ENCODE data around the gene STK32C.

Gene STK32C

DNA sequence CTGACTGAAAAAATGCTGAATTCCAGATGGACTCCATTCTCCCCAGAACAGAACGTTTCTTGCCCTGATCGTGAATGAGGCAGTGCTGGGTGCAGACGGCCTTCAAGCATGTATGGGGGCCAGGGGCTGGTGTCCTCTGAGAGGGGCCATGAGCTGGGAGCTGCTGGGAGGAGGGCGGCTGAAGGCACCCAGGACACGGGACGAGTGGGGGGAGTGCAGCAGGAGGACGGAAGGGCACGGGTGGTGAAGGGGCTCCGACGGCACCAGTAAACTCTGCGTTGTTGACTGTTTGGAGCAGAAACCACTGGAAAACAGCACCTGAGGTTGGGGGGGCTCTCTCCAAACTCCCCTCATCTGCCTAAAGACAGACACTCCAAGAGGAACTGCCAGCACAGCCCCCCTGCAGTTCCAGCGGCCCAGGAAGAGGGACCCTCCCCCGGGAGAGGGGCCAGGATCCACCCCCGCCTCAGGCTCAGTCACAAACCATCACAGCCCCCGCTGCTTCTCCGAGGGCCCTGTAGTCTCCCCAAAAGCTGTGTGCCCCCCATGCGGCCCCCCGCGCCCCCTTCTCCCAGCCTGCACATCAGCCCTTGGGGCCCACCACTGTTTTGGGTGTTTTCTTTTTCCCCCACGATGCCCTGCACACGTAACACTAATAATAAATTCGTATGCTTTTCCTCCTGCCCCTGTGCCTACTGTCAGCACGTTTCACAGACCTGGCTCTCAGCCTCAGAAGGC is 65.5 kb downstream of the STK32C start:
- no peak for DNase-seq

DNA sequence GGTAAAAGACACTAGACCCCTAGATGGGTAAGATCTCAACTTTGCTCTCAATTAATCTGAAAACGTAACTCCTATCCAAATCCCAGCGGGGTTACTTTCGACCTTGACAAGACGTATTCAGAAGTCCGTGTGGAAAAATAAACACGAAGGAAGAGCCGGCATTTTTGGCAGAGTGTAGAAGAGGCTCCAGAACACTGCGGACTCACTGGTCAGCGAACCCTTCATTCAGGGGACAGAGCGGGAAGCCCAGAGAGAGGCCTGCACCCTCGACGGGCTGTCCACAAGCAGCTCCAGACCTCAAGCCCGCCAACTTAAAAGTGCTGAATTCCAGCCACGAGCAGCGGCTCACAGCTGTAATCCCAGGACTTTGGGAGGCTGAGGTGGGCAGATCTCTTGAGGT is 66.3 kb downstream of the STK32C start:
- DNase-seq: no peak

DNA sequence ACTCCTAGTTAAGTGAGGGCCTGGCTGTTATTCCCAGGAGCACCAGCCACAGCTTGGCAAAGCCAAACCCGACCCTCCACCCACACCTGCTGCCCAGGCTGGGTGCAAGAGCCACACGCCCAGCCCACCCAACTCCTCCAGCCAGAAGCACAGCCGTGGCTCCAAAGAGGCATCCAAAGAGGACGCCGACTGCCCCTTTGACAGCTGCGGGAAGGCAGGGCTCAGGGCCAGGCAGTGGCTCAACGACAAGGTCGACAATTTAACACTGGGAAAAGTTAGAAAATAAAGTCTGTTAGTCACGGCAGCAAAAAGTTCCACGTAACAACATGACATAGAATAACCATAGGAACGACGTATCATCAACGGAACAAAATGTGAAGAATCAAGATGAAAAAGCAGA is 66.7 kb downstream of the STK32C start:
- no peak for DNase-seq

DNA sequence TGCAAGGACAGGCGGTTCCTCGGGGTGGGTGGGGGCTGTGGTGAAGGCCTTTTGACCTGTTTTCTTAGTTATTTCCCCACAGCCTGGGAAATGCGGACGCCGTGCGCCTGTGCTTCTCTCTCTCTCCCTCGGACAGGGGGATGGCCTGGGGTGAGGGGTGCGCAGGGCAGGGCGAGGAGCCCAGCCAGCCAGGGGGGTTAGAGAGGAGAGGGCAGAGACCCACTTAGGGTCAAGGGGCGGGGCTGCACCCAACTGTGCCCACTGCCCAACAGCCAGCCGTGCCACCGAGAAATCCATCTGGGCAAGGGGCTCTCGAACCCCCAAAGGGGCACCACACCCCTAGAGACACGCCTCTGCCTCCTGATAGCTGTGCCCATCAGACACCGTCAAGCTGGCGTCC is 67.2 kb downstream of the STK32C start:
- DNase-seq: no peak

DNA sequence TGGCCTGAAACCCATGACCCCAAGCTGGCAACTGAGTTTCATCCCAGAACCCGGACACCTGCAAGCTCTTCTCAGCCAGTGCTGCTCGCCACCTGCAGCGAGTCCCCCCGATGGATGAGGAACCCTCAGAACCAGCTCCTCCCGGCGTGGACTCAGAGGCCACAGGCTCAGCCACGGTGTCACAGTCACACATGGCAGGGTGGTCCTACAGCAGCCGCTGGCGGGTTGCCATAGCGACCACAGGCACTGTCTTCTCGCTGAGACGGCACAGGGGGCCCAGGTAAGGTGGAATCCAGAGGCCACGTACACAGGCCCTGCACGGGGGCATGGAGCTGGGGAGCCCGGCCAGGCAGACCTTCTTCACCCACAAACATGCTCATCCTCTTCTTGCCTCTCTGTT is 67.6 kb downstream of the STK32C start:
- no peak for DNase-seq

DNA sequence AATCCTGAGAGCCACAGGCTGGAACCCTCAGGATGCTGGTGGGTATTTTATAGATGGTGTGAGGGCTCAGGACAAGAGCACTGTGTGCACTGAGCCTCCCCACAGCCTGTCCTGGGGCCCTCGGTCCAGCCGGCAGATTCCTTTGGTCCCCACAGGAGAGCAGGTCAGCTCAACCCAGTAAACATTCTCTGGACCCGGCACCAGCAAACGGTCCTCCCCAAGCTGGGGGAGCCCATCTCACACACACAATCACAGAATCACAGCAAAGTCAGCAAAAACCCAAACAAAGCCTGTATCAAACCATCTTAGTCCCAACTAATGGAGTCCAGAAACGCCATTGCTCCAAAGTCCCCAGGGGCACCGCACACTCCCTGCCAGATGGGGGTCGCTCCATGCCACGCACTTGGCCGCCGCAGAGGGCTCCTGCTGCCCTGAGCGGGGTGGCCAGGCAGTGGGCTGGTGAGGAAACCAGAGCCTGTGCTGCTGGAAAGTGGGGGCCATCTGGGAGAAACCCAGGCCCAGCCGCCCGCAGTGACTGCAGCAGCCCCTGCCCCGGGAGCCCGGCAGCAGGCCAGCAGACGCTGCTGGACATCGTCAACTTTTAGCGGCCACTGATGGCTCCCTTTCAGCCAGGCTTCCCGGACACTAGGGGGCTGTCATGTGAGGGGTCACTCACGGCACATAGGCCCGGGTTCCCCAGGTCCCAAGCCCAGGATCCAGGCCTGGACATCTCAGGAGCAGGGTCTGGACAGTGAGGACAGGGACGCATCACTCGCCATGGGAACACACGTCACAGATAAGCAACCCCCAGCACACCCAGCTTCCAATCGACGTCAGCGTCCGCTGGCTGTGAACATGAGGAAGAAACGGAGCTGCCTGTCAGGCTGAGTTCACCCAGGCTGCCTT is 68.4 kb downstream of the STK32C start:
- no peak for DNase-seq

DNA sequence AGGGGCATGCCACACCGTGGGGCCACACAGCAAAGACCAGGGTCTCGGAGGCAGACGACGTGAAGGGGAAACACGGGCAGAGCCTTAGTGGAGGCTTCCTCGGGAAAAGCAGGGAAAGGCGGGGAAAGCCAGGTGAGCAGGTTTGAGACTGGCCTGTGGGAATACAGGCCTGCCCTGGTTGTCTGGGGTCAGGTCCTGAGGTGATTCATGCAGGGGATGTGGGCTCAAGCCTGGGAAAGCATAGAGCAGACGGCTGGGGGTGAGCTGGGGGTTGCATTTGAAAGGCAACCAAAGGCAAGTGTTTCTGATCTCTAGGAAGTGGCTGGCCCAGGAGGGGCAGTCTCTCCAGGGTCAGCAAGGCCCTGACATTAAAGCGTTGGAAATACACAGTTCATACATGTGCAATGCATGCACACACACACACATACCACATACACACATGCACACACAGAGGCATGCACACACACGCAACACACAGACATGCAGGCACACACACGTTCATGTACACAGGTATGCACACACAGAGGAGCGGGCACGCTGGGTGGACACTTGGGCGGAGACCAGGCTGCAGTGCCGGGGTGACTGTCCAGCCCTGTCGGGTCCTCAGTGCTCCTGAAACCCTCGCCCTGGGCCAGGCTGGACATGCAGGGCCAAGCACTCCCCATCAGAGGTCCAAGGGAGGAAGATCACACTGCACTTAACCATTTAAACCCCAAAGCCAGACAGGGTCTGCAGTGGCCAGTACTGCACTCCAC is 69.2 kb downstream of the STK32C start:
- no peak for DNase-seq

DNA sequence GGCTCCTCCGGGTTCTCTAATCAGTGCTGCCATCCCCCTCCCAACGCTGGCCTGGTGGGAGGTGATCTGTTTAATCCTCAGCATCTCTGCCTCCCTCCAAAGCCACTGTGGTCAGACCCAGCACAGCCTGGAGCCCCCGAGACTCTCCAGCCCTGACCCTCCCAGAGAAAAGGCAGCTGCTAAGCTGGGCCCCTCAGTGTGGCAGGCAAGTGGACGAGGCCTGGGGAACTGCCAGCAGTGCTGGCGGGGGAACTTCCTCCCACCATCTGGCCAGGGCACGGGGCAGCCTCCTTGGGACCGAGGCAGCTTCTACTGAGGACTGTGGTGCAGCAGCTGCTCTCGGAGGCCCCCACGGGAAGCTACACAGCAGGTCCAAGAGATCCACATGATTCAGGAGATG is 69.9 kb downstream of the STK32C start:
- DNase-seq: no peak

DNA sequence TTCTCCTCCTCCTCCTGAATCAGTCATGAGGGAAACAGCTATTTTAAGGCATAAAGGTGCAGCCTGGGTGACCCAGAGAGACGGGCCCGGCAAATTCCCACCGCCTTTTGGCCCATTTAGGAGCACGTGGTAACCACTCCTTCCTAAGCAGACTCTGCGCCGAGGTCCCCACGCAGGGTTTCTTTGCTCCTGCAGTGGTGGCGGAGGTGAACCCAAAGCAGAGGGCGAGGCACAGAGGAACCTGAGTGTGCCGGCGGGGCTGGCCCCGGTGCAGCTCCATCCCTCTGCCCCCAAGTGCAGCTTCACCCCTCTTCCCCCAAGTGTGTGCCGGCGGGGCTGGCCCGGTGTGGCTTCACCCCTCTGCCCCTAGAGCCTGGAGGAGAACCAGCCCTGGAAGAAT is 70.4 kb downstream of the STK32C start:
- DNase-seq: no peak

DNA sequence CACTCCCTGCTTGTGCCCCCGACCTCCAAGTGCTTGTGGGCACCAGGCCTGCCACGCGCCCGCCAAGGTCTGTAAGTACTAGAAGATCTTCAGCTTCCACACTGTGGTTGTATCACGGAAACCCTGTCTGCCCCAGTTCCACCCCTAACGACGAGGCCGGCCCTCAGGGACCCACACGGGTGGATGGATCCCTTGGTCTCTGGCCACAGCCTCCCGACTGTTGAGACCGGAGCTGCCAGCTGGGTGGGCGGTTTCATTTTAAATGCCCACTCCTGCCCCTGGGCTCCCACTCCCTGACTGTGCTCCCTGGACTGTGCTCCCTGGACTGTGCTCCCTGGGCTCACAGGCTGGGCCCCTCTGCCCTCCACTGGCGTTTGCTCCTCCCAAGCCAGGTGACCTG is 70.9 kb downstream of the STK32C start:
- no peak for DNase-seq

DNA sequence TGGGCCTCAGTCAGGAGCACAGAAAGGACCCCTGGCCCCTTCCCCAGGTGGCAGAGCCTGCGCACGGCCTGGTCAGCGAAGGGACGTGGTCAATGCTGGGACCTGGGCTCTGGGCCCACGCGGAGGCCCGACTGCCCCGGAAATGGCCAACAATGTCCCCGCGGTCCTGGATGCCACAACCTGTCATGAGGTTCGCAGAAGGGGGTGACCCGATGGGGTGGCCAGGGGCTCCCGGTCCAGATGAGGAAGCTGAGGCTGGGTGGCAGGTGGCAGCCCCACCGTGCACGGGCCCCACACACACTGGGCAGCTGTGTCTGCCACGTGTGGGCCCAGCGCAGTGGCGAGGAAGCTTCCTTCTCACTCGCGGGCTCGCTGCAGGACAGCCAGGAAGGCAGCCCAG is 71.6 kb downstream of the STK32C start:
- DNase-seq: no peak

DNA sequence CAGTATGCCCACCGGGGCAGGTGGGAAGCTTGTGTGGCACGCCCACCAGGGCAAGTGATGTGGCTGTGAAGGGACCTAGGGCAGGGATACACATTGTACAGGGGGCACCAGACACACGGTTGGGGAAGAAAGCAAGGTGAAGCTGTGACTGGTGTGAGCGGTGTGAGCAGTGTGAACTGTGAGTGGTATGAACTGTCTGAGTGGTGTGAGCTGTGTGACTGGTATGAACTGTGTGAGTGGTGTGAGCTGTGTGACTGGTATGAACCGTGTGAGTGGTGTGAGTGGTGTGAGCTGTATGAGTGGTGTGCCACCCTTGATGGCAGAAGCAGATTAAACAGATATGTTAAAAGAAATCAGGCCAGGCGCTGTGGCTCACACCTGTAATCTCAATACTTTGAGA is 72.9 kb downstream of the STK32C start:
- DNase-seq: no peak

DNA sequence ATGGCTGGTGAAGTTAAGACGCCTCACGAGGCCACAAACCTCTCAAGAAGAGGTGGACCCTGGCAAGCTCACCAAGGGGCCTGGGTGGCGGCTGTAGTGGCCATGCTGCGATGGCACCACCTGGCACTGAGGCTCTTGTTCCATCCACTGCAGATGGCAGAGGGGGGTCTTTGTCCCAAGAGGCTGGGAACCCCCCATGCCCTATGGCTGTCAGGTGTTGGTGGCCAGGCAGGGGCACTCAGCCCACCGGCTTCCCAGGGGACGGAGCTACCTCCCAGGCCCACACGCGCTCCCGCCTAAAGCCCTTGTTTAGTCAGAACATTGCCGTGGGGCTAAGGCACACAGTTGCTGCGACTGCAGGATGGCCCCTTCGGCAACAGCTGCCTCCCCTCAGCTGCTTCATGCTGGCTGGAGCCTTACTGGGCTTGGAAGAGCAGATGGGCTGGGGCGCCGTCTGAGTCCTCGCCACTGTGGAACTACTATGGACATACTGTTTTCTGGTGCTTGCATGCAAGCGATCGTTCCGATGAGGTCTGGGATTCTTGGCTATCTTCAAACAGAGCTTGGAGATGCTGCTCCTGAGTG is 74.2 kb downstream of the STK32C start:
- no peak for DNase-seq

DNA sequence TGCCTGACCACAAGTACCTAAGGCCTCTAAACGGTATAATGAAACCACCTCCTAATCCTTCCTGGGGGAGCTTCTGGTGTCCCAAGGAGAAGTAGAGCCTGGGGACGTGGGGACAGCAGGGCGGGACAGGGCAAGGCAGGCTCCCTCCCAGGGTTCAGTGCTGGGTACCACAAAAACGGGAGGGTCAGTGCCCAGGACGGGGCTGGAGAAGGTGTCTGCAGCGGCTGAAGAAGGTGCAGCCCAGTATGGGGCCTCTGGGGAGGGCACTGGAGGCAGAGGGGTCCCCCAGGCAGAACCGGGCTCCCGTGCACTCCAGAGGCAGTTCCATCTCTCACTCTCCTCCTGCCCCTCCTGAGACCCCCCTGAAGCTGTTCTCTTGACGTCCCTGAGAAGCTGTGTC is 74.8 kb downstream of the STK32C start:
- DNase-seq: no peak

DNA sequence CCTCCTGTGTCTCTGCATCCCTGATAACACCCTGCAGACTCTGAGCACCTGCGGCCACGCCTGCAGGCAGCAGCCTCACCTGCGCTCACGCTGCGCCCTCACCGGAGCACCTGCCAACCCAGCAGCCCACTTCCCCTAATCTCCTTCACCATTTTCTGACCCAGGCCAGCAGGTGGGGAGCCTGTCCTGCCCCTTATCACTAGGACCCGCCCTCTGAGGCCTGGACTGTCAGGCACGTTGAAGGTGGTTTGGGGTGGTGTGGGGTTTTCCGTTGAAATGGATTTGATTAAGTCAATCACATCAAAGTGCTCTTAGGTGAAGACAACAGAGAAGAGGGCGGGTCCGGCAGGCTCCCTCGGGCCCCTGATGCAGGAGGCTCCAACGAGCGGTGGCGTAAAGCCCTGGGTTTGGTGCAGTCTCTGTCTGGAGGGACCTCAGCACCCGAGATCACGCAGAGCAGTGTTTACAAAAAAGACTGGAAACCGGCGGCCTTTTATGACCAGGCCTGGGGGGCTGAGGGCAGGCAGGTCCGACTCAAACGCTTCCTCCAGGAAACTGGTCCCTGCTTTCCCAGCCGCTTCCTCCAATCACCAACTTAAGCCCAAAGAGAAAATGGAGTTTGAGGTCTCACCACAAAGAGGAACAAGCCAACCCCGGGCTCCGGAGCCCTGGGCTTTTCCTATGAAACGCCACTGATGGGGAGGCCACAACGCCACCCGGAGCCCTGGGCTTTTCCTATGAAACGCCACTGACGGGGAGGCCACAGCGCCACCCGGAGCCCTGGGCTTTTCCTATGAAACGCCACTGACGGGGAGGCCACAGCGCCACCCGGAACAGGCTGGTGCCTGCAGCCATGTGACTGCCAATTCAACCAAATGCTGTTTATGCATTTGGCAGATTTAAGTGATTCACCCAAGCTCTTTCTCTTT is 75.5 kb downstream of the STK32C start:
- peak; percentile 83 for DNase-seq

DNA sequence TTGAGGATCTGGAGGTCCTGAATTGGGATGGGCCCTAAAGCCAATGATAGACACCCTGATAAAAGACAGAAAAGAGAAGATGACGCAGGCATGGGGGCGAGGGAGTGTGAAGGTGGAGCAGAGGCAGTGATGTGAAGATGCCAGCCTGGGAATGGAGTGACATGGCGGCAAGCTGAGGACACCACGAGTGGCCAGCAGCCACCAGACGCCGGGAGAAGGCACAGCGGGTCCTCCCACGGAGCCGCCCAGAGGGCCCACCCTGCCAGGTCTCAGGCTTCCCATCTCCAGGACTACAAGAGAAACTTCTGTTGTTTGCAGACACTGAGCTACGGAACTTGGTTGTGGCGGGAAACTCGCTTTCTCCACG is 76.1 kb downstream of the STK32C start:
- no peak for DNase-seq

DNA sequence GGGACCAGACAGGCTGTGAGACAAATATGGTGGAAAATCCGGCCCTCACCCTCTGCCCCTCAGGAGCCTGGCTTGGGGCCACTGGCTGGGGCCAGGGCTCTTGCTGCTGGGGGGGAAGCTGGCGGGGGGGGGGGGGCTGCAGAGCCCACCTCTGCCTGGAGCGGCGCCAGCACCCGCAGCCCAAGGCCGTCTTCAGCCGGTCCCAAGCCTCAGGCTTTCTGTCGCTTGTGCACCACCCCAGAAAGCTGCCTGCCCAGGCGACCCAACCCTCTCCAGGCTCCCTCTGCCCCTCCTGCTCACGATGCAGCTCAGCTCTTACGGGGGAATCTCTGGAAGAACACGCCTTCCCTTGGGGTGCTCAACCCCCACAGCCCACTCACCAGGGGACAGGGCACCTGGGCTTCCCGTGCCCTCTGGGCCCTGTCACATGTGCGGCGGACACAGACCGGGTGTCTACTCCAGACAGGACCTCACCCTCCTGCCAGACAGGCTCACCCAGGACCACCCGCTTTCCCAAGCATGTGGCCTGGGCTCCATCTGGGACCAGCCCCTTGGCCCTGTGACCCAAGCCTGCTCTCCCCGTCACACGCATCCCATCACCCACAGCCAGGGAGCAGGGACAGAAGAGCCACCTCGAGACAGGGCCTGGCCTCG is 77.1 kb downstream of the STK32C start:
- DNase-seq: no peak

DNA sequence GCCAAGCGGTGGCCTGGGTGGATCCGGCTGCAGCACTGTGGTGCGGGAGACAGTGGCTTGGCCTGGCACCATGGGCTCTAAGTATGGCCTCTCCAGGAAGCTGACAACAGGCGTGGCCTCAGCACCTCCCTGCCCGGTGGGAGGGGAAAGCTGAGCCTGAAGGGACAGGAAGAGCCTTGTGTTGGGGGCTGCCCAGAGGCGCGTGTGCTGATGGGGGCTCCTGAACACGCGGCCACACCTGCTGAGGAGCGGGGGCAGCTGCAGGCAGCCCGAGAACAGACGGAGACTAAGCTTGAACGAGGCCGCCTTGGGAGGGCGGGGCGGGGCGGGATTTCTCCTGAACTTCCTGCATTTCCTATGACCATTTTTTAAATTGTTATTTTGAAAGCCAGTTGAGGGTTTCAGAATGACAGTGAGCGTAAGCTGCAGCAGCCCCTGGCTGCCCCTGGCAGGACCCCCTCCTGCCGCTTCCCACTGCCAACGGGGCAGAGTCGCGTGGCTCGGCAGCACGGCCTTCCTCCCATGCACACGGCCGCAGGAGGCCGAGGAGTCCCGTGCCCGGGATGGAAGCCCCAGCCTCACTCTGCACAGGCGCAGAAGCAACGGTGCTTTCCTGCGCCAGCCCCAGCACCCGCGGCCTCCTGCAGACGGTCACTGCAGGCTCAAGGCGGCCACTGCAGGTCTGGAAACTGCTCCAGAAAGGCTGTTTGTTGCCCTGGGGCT is 77.8 kb downstream of the STK32C start:
- DNase-seq: peak; percentile 85

DNA sequence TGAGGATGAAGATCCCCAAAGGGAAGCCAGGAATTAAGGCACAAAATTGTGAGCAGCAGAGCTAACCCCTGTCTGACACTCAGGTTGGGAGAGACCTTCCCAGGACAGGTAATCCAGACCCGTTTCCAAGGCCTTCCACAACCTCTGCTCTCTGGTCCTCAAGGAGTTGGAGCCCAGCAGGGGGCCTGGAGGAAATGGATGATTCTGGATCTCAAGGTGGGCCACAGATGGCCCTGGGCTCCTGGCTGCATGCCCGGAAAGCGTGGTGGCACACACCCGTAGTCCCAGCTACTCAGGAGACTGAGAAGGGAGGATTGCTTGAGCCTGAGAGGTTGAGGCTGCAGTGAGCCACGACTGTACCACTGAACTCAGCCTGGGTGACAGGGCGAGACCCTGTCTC is 78.7 kb downstream of the STK32C start:
- DNase-seq: peak; percentile 35

DNA sequence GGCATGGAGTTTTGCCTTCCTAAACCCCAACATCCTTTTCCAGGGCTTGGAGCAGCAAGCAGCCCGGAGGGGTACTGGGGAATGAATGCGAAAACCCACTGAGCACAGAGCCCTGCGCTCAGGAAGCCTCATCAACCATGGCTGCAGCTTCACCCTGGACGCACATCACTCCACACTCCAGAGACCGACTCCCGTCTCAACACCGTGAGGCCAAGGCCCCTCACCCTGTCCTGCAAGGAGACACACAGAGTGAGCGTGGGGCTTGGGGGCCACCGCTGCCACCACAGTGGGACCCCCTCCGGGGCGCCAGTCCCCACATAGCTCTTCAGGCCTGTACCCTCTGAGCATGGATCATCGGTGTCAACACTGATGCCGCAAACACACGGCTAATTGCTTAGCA is 79.1 kb downstream of the STK32C start:
- no peak for DNase-seq

DNA sequence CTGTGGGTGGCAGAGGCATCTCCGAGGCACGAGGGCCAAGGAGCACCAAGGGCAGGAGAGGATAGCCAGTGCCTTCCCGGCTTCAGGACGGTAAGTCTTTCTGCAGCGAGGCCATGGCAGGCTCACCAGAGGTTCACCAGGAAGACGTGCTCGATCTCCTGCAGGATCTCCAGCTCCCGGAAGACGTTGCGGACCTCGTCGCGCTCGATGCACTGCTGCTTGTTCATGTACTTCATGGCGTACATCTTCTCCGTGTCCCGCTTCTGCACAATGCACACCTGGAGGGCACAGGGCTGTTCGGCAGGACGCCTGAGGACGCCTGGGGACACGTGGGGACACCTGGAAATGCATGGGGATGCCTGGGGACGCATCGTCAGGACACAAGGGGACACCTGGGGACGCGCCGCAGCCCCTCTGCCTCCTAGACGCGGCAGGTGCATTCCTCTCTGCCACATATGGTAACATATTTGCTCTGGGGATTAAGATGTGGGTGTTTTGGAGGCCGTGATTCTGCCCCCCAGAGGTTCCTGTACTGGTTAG is 79.8 kb downstream of the STK32C start:
- no peak for DNase-seq

All from hematopoietic multipotent progenitor cell treated with erythropoietin and hydrocortisone succinate and interleukin-3 and kit ligand, for 4 days (in vitro differentiated cells).